Measurements from ENCODE around the gene NDUFB4. TPM values are rescaled to one million over a fixed set of nuclear protein-coding genes. Genes with fewer than 3 reads are reported as not detected.

NDUFB4 gene
- total RNA-seq, 1 experiment from 2014 or later, result 283 TPM

DNA sequence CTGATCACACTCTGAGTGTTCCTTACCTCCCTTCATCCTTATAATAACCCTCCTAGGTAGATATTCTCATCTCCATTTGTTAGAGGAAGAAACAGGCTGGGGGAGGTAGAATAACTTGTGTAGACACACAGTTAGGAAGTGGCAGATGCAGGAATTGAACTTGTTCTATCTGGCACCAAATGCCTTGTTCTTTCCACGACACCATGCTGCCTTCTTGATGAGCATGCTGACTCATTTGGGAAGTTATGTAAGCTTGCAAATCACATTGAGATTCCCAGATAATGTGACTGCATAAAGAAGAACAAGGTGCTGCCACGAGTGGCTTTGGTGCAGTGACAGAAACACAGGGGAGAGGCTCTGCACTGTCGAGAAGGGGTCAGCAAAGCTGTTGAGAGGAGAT lies 27.5 kb upstream of the NDUFB4 start:
- H3K9me3 ChIP-seq (ENCODE audit: low read length), result no peaks in the 10 kb centered on the region
- no peaks in the 10 kb centered on the region for H3F3A ChIP-seq (ENCODE audit: low read length, unreplicated experiment)
- H3K4me2 ChIP-seq (ENCODE audit: low read length), result no peak overlapping the region
- no peaks in the 10 kb centered on the region for H4K20me1 ChIP-seq (ENCODE audit: low read length)
- no peak overlapping the region for H3K27ac ChIP-seq (ENCODE audit: low read length)
- ChIA-PET CTCF (interaction anchor here (0.7 to 2.1 kb wide), 2 partner anchors 150 to 206 kb away, joined by 6 to 26 read pairs; no protein-coding TSS in a partner anchor), POLR2A (ENCODE audit: unreplicated experiment) (no interaction called here)
- H3K4me1 ChIP-seq (ENCODE audit: insufficient read depth, low read length), result peaks cover 9% of the 10 kb centered on the region; the same call in 1 of the 2 replicates
- H3K79me2 ChIP-seq (ENCODE audit: low read length), result no peaks in the 10 kb centered on the region
- no peak overlapping the region for H3K4me3 ChIP-seq (ENCODE audit: low read length)
- H3K36me3 ChIP-seq (ENCODE audit: low read depth, low read length), result no peaks in the 10 kb centered on the region
- intact Hi-C loops (cut with micrococcal nuclease), result loop anchor here (5.0 to 10.0 kb wide), 3 partner anchors 124 to 676 kb away; no protein-coding TSS in a partner anchor
- no peak for TF ChIP-seq EZH2phosphoT487 (IDR thresholded peaks at IDR 0.05; ENCODE audit: borderline replicate concordance, low read length)
- no peak for TF ChIP-seq EZH2 (IDR thresholded peaks at IDR 0.05; ENCODE audit: low read length, unreplicated experiment)
- TF ChIP-seq, protein P1, sequence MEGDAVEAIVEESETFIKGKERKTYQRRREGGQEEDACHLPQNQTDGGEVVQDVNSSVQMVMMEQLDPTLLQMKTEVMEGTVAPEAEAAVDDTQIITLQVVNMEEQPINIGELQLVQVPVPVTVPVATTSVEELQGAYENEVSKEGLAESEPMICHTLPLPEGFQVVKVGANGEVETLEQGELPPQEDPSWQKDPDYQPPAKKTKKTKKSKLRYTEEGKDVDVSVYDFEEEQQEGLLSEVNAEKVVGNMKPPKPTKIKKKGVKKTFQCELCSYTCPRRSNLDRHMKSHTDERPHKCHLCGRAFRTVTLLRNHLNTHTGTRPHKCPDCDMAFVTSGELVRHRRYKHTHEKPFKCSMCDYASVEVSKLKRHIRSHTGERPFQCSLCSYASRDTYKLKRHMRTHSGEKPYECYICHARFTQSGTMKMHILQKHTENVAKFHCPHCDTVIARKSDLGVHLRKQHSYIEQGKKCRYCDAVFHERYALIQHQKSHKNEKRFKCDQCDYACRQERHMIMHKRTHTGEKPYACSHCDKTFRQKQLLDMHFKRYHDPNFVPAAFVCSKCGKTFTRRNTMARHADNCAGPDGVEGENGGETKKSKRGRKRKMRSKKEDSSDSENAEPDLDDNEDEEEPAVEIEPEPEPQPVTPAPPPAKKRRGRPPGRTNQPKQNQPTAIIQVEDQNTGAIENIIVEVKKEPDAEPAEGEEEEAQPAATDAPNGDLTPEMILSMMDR (conservative IDR thresholded peaks at IDR 0.05; ENCODE audit: low read depth, low read length), result no peak
- 0 out of 2 replicates have a peak overlapping the region, but pooled peaks have one; percentile 12 for H2AFZ ChIP-seq (ENCODE audit: low read length)
- no TSS peak for BruUV-seq (replicated peaks)
- no peaks in the 10 kb centered on the region for H3K9me2 ChIP-seq (replicated peaks; ENCODE audit: low read length)
- H3K9ac ChIP-seq (ENCODE audit: low read length), result no peak overlapping the region
- DNase-seq (no peak), ATAC-seq (no peak)
- H3K27me3 ChIP-seq (ENCODE audit: low read length), result no peaks in the 10 kb centered on the region

DNA sequence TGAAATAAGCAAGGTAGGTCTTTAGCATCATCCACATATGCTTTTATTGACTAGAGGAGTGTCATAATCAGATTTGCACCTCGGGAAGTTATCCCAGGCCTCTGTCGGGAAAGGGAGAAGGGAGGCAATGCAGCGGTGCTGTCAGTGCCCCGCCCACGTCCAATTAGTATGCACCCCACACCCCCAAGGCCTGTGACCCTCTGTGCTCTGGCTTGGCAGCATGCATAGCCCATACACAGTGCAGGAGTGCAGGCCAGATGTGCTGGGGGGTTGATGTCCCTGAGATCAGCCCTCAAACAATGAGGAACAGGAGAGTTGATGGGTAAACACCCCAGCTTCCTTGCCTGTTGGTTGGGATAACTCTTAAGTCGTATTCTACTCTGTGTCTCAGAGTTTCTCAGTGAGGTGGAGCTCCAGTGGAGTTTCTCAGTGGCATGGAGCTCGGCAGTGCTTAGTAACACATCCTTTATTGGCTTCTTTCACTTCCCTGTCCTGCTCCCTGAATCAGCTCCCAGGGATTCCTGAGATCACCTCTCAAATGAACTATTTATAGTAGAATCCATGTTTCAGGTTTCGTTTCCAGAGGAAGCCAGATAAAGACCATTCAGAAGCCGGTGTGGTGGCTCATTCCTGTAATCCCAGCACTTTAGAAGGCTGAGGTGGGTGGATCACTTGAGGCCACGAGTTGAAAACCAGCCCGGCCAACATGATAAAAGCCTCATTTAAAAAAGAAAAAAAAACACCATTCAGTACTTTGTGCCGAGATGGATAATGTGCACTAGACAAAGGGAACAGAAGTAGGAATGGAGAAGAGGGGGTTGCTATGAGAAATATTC lies 26.7 kb upstream of the NDUFB4 start:
- Histone ChIP-seq H2AFZ (ENCODE audit: low read length) (no peak overlapping the region), H3K9me2 (replicated peaks; ENCODE audit: low read length) (no peaks in the 10 kb centered on the region), H3K4me2 (ENCODE audit: low read length) (no peak overlapping the region), H3K4me3 (ENCODE audit: low read length) (no peak overlapping the region), H3K9ac (ENCODE audit: low read length) (no peak overlapping the region), H3K27me3 (ENCODE audit: low read length) (no peaks in the 10 kb centered on the region), H3K79me2 (ENCODE audit: low read length) (no peaks in the 10 kb centered on the region), H3K36me3 (ENCODE audit: low read depth, low read length) (no peaks in the 10 kb centered on the region), H3K9me3 (ENCODE audit: low read length) (no peaks in the 10 kb centered on the region), H3F3A (ENCODE audit: low read length, unreplicated experiment) (no peaks in the 10 kb centered on the region), H3K4me1 (ENCODE audit: insufficient read depth, low read length) (peaks cover 9% of the 10 kb centered on the region; the same call in 1 of the 2 replicates), H3K27ac (ENCODE audit: low read length) (no peak overlapping the region), H4K20me1 (ENCODE audit: low read length) (no peaks in the 10 kb centered on the region)
- DNase-seq, result no peak
- CTCF ChIA-PET, result interaction anchor here (0.7 kb wide), 1 partner anchor 205 kb away, joined by 6 read pairs; no protein-coding TSS in a partner anchor
- intact Hi-C loops (cut with micrococcal nuclease), result loop anchor here (5.0 to 10.0 kb wide), 3 partner anchors 123 to 675 kb away; no protein-coding TSS in a partner anchor
- ATAC-seq, result no peak
- BruUV-seq (replicated peaks), result no TSS peak
- POLR2A ChIA-PET (ENCODE audit: unreplicated experiment), result no interaction called here
- TF ChIP-seq, protein P1 (conservative IDR thresholded peaks at IDR 0.05; ENCODE audit: low read depth, low read length), result no peak
- no peak for TF ChIP-seq EZH2 (IDR thresholded peaks at IDR 0.05; ENCODE audit: low read length, unreplicated experiment)
- no peak for TF ChIP-seq EZH2phosphoT487 (IDR thresholded peaks at IDR 0.05; ENCODE audit: borderline replicate concordance, low read length)

DNA sequence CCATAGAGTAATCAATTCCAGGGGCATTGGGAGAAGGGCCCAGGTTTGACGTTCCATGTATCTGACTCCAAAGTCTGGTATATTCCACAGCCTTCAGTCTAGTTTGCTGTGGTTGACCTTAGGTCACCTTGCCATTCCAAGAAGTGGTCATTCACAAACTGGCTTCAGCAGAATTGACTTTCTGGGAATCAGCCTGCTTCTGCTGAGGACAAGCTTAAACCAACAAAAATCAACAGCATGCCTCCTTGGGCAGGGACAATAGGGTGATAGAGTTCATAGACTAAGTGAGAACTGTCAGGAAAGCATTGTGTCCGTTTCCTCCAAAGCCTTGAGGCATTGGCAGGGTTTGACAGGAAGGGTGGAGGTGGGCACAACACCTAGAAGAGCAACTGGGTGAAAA lies 24.1 kb upstream of the NDUFB4 start:
- no peaks in the 10 kb centered on the region for H3K9me3 ChIP-seq (ENCODE audit: low read length)
- H3K4me3 ChIP-seq (ENCODE audit: low read length), result no peak overlapping the region
- H2AFZ ChIP-seq (ENCODE audit: low read length), result no peak overlapping the region
- H3K36me3 ChIP-seq (ENCODE audit: low read depth, low read length), result no peaks in the 10 kb centered on the region
- no peak overlapping the region for H3K4me2 ChIP-seq (ENCODE audit: low read length)
- H3K79me2 ChIP-seq (ENCODE audit: low read length), result no peaks in the 10 kb centered on the region
- ATAC-seq, result peak; percentile 54
- no peaks in the 10 kb centered on the region for H3K9me2 ChIP-seq (replicated peaks; ENCODE audit: low read length)
- DNase-seq, result no peak
- POLR2A ChIA-PET (ENCODE audit: unreplicated experiment), result no interaction called here
- no peaks in the 10 kb centered on the region for H4K20me1 ChIP-seq (ENCODE audit: low read length)
- CTCF ChIA-PET, result no interaction called here
- TF ChIP-seq EZH2phosphoT487 (IDR thresholded peaks at IDR 0.05; ENCODE audit: borderline replicate concordance, low read length) (no peak), EZH2 (IDR thresholded peaks at IDR 0.05; ENCODE audit: low read length, unreplicated experiment) (no peak)
- TF ChIP-seq, protein P1 (conservative IDR thresholded peaks at IDR 0.05; ENCODE audit: low read depth, low read length), result no peak
- intact Hi-C loops (cut with micrococcal nuclease), result no loop called here
- H3K27me3 ChIP-seq (ENCODE audit: low read length), result no peaks in the 10 kb centered on the region
- H3K4me1 ChIP-seq (ENCODE audit: insufficient read depth, low read length), result peaks cover 5% of the 10 kb centered on the region; the same call in 1 of the 2 replicates
- no peaks in the 10 kb centered on the region for H3F3A ChIP-seq (ENCODE audit: low read length, unreplicated experiment)
- no peak overlapping the region for H3K27ac ChIP-seq (ENCODE audit: low read length)
- no peak overlapping the region for H3K9ac ChIP-seq (ENCODE audit: low read length)
- BruUV-seq (replicated peaks), result no TSS peak
